ENCODE measurements around the gene TSPAN32.

The TSPAN32 gene

DNA sequence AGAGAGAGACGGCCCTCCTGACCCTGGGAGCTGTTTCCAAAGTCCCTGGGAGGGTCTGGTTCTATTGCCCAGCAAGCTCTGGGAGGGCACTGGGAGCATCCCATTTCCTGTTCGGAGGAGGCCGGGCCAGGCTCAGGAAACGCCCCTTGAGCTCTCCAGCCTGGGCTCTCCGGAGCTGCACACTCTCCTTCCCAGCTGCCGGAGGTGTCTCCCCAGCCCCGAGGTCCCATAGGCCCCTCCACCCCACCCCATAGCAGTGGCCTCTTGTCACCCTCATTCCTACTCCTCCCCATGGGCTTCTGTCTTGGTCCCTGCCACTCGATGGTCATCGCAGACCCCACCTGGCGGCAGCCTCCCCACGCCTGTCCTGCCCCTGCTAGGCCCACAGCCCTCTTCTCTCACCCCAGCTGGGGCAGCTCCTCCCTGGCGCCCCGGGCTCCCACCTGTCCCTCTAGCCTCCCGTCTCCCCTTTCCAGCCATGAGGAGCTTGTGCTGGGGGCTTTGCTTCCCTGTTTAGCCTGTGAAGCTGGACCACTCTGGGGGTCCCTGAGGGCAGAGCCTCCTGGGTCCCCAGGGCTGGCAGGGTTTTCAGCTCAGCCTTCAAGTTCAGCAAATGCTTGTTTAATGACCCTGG is 2.8 kb downstream of the TSPAN32 start:
- no peak for DNase-seq

DNA sequence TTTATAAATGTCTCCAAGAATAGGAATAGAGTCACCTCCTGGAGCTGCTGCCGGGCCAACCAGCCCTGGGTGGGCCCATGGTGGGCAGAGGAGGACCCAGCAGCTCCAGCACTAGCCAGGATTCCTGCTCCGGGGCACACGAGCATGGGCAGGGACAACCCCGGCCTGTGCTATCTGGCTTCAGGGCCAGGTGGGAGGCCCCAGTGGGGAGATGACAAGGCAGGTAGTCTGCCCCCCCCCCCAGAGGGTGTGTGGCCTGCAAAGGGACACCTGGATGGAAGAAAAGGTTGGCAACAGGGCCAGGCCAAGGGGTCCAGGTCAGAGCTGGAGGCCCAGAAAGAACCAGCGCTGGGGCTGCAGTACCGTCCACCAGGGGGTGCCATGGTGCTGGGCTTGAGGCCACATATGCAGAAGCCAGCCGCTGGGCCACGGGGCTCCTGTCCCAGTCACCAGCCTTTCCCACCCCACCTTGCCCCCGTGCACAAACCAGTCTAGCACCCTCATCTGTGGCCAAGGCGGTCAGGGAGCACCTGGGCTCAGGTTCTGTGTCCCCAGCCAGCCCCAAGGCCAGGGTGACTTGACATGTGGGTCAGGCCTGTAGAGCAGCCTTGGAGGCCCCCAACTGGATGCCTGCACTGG is 3.4 kb downstream of the TSPAN32 start:
- DNase-seq, result peak; percentile 75

DNA sequence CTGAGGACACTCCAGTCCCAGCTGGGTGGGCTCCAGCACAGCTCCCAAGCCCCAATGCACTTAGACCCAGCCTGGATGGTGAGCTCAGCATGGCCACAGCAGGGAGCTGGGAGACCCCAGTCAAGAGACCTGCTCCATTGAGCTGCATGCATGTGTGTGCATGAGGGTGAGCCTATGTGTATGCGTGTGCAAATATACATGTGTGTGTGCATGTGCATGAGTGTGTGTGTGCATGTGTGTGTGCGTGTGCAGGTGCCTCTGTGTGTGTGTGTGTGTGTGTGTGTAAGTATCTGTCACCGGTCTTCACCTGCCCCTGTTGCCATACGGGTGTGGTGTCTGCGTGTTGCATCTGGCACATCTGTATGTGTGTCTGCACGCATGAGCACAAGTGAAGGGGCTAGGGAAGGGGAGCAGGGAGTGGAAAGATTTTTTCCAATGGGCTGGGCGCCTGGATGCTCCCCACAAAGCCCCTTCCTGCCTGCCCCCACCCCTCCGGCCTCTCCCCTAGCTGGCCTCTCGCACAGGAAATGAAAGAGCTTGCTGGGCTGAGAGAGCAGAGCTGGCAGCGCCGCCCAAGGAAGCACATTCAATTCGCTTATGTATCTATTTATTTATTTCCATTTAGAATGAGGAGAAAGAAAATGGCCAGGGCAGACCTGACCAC is 4.1 kb downstream of the TSPAN32 start:
- peak; percentile 62 for DNase-seq

DNA sequence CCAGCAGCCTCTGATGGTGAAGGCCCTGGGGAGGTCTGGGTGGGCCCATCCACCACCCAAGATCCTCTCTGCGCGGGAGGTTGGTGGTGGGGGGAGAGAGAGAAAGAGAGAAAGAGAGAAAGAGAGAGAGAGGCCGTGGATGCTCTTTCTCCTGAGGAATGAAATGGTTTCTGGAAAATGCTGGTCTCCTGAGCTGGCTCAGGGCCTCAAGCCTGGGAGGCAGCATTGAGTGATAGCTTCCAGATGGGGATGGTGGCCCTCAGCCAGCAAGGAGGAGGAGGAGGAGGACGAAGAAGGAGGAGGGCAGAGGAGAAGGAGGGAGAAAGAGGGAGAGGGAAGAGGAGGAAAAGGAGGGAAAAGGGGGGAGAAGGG is 4.6 kb downstream of the TSPAN32 start:
- DNase-seq, result peak; percentile 78

DNA sequence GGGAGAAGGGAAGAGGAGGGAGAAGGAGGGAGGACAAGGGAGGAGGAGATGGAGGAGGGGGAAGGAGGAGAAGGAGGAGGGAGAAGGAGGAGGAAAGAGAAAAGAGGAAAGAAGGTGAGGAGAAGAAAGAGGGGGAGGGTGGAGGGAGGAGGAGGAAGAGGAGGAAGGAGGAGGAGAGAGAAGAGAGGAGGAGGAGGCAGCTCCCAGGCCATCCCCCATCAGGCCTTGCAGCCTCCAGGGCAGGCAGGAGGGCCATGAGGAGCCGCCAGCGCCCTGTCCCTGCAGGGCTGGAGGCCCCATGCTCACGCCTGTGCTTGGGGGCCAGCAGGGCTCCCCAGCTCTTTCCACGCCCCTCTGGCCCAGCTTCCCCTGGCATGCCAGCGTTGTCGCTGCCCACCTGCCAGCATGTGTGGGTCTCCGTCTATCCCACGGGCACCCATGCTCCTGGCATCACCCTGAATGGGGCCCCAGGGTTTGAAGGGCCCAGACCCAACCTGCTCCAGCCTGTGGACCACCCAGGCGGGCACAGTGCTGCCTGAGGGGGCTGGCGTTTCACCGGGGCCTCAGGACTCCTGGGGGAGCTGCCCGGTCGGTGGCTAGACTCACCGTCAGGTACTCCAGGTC is 5.2 kb downstream of the TSPAN32 start:
- DNase-seq, result peak; percentile 65

DNA sequence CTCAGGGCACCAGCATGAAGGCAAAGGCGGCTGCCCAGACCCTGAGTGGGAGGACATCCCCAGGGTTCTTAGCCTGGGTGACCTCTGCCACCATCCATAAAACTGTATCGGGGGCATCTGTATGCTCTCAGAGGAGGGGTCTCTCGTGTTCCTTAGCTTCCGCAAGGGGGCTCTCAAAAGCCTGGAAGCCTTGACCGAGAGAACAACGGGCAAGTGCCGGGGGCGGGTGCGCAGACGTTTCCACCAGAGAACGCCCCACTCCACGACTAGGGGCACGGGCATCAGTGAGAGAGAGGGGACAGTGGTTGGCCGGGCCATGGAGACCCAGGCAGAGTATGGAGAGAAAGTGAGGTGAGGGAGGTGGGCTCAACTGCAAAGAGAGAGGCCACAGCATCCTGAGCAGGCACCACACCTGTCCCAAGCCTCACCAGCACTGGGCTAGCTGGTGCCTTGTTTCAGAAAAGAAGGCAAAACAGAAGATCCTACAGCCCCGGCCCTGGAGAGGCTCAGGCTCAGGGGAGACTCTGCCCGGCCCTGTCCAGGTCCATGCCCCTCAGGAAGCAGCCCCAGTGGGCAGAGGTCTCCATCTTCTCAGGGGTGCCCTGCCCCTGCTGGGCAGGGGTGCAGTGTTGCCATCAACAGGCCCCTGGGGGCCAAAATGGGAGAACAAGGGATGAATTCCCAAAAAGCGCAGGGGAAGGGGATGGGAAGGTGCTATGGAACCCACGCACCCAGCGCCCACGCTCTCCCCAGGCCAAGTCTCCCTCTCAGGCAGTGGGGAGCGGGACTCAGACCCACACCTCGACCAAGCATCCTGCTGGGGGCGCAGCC is 5.9 kb downstream of the TSPAN32 start:
- no peak for DNase-seq

DNA sequence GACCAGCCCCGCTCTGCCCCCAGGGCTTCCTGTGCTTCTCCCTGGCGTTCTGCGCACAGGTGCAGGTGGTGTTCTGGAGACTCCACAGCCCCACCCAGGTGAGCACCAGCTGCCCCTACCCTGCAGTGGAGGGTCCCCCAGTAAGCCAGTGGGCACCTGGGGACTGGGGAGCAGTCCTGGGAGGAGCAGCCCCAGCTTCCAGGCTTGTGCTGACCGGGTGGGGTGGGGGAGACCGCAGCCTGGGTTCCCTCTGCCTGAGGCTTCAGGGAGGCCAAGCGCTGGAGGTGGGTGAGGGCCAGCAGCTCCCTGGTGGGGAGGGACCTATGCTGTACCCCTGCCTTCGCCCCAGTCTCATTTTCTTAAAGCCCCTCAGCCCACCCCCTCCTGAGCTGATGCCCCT is 6.9 kb downstream of the TSPAN32 start:
- DNase-seq, result no peak

DNA sequence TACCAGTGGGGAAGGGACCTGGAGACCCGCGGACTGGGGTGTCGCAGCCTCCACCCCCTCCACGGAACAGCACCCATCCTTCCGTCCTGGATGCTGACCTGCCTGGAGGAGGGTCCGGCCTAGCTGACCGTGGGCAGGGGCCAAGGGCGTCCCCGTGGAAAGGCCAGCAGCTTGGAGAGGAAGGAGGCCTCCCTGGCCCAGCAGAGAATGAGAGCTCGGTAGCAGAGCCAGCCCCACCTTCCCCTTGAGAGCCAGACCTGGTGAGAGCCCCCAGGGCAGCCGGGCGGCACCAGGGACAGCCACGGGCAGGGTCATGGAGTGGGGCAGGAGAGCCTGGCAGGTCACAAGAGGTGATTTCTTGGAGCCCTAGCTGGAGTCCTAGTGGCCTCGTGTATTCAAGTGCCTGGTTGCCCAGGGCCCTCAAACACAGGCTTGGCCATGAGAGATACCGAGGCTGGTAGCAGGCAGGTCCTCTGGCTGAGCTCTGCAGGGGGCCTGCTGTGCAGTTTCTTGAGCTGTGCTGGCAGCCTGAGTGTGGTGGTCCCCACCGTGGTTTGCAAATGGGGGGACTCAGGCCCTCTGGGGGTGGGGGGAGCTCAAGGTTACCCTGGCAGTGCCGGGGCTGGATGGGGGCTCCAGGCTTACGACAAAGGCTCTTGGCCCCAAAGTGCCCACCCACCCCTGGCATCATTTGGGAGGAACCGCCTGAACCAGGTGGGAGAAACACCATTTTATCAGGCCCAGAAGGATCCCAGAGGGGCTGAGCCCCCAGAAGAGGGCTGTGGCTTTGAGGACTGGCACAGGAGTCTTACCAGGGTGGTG is 7.6 kb downstream of the TSPAN32 start:
- DNase-seq, result no peak

DNA sequence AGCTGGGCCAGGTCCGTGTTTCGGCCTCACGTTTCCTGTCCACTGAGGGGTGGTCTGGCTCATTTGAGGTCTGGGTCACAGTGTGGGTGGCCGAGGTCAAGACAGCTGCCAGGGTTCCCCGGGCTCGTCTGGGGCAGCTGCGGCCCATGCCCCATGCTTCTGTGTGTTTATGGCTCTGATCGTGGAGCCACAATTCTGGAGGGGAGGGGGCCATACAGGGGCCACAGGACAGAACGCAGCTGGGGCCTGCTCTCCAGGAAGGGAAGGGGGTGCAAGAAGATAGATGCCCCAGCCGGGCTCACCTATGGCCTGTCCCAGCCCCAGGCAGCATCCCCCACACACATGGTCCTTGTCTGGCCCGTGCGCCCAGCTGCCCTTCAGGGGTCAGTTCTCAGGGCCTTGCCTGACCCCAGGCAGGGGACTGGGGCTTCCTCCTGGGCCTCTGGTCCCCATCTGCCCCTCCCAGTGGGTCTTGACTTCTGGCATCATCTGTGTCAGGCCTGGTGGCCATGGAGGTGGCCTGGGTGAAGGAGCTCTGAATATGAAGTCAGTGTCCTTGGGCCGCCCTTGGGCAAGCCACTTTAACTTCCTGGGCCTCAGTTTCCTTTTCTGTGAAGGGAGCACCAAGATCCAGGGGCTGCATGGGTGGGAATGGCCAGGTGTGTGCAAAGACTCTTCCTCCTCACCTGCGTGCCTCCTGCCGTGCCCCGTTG is 8.4 kb downstream of the TSPAN32 start:
- no peak for DNase-seq

DNA sequence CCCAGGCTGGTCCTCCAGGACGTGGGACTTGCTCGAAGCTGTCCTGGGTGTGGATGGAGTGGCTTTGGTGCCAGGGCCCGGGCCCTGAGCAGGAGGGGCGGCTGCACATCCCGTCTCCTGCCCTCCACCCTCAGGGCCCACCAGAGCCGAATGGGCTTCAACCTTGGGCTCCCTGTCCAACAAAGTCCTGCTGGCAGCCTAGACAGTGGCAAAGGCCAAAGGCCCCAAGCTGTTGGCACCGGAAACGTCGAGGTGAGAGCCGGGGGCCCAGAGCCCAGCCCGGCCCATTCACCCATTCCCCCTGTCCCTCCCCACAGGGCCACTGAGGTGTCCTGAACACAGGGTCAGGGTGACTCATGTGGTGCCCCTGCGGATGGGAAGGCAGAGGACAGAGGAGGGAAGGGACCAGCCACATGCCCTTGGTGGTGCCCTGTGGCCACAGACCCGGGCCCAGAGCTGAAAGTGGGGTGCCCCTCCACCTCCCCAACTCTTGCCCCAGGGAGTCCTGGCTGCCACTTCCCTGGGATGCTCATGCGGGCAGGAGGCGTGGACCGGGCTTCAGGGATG is 9.1 kb downstream of the TSPAN32 start:
- no peak for DNase-seq

DNA sequence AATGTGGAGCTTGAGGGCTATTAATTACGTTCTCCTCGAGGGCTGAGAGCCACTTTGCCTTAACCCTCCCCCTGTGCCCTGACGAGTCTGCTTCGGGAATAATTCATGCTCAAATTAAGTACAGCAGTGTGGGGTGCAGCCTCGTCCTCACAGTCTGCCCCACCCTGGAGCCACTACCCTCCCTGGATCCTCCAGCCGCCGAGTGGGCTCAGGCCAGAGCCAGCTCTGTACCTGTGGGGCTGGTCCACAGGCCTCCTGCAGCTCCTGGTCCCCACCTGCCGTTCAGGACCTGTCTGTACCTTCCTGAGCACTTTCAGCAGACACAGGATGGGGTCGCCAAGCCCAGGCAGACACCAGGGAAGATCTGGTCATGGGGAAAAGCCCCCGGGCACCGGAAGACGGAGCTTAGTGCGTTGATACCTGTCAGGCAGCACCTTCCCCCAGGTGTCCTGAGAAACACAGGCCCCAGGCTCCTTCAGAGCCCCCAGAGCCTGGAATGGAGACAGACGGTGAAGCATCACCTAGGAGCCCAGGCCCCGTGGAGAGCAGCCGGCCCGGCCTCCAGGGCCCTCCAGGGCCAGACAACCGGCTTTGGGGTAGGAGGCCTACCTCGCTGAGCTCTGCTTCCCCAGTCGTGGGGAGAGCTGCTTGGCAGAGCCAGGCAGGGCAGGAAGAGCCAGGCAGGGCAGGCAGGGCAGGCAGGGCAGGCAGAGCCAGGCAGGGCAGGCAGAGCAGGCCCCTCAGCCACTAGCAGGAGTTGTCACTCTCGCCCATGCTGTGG is 9.7 kb downstream of the TSPAN32 start:
- DNase-seq, result no peak

DNA sequence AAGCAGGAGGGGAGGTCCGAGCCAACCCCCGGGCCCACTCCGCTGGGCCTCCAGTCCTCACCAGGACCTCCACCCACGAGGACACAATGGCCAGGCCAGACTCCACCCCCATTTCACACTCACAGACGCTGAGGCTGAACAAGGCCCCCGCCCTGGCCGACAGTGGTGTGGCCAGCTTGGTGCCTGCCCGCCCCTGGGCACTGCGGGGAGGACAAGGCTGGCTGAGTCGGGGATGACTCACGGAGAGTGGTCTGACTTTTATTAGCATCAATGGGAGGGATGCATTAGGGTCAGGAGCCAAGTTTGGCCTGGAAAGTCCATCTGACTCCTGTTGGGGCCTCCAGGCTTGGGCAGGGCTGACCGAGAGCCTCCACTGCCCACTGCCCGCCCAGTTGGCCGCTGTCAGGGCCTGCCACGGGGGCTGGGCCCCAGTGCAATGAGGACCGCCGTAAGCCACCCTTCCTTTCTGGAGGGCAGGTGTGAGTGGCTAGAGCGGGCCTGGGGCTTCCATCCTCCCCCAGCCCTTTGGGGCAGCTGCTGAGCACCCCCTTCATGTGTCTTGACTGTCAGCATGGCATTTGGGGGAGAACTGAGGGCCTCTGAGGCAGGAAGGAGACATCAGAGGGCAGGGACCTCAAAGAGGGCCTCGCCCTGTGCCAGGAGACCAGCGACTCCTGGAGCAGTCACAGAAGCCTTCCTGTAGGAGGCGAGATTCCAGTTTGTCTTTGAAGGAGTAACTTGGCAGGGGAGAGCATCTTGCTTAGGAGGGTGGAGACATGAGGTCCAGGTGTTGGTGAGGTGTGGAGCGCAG is 10.6 kb downstream of the TSPAN32 start:
- DNase-seq, result no peak

DNA sequence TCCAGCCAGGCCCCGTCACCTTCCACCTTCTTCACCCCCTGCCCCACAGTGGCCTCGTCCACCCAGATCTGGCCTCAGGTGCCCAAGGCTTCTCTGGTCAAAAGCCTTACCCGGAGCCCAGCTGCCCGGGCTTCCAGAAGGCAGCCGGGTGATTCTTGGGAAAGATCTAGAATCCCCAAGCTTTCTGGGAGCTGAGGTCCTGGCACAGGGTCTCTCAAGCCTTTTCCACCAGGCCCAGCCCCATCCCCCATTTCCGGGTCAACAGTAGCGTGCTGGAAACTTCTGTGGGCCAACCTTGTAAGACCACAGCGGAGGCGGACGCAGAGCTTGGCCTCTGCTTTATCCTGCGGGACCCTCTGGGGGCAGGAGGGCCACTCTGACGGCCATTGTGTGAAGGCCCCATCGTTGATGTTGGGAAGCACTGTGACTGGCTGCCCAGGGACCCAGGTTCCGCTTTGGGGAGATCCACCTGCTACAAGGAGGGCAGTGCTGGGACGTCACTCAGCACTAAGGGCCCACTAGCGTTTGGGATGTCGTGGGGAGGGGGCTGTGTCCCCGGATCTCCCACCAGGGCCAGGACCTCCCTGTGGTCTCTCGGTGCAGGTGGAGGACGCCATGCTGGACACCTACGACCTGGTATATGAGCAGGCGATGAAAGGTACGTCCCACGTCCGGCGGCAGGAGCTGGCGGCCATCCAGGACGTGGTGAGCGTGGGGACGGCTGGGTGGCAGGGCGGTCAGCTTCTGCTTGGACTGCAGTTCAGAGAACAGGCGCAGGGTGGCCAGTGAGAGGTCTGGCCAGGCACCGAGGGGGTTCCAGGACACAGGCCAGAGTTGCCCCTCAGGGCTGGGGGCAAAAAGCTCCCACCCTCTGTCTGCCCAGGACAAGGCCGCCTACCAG is 11.5 kb downstream of the TSPAN32 start:
- no peak for DNase-seq

DNA sequence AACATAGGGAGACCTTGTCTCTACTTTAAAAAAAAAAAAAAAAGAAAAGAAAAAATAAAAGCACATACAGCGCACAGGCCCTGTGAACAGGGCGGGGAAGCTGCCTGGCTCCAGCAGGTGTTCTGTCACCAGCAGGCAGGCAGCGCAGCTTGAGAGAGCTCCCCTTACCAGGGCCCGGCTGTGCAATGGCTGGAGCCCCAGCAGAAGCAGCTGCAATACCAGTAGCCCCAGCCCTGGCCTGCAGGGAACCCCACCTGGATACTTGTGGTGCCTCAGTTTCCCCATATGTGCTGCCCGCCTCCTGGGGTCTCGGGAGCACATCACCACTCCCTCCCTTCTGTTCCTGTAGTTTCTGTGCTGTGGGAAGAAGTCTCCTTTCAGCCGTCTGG is 12.3 kb downstream of the TSPAN32 start:
- no peak for DNase-seq

DNA sequence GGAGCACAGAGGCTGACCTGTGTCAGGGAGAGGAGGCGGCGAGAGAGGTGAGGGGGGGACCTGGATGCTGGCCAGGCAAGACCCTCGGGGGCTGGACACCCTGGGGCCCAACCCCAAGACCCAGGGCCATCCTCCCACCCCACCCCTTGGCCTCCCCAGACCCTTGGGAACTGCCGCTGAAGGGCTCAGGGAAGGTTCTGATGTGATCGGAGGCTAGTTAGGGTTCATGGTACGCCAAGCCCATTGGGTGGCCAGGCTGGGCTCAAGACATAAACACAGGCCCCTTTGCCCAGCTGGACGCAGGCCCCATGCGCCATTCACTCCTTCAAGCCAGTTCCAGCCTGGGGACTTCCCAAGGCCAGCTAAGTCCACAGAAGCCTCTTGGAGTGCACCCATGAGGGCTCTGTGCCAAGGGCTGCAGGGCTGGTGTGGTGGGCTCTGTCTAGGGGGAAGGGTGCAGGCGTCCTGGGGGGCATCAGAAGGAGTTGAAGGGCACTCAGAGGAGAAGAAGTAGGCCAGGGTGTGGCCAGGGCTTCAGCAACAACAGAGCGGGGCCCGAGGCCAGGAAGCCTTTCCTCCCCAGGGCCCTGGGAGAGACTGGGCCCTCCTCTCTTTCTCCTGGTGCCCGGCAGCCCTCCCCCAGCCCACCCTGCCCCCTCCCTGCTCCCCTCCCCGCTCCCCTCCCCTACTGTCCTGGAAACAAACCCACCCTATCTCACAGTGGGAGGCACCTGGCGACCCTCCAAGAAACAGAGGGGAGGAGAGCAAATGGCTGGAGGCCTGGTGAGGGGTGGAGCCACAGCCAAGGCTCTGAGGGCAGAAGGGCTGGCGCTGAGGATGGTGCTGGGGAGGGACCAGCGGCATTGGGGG is 12.9 kb downstream of the TSPAN32 start:
- DNase-seq, result peak; percentile 44

DNA sequence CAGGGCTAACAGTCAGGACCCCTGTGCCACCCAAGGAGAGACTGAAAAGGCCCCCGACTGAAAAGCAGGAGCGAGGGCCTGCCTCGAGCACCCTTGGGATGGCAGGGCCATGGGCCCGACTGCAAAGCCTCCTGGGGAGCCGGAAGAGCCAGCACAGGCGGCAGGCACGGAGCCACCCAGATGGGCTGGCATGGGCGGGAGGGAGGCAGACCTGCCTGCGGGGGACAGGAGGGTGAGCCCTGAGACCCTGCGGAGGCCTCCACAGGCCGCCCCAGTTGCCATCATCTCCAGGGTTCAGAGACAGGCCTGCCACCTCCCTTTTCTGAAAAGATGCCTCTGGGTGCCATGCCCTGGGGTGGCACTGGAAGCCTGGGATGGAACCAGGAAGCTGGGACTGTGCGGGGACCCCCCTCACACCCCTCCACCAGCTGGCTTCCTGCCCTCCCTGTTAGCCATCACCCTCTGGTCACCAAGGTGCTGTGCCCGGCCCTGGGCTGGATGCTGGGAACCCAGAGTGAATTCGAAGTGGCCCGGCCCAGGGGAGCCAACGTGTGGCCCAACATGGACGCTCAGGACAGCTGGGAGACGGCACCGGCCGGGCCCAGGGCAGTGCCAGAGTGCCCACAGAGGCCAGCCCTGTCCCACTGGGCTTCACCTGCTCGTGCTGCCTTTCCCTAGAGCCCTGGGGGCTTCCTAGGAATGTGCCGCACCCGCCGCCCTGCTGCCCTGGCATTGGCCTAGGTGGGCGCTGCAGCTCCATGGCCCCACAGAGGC is 13.8 kb downstream of the TSPAN32 start:
- DNase-seq, result no peak

All from right kidney (tissue), 1 donor.